ENCODE measurements around the gene PNISR.

GRCh38 chr6:99353126-99353525 lies 72.0 kb downstream of the PNISR start:
- no peak for TF ChIP-seq POLR2A (IDR thresholded peaks at IDR 0.05)
- TF ChIP-seq, protein P1, sequence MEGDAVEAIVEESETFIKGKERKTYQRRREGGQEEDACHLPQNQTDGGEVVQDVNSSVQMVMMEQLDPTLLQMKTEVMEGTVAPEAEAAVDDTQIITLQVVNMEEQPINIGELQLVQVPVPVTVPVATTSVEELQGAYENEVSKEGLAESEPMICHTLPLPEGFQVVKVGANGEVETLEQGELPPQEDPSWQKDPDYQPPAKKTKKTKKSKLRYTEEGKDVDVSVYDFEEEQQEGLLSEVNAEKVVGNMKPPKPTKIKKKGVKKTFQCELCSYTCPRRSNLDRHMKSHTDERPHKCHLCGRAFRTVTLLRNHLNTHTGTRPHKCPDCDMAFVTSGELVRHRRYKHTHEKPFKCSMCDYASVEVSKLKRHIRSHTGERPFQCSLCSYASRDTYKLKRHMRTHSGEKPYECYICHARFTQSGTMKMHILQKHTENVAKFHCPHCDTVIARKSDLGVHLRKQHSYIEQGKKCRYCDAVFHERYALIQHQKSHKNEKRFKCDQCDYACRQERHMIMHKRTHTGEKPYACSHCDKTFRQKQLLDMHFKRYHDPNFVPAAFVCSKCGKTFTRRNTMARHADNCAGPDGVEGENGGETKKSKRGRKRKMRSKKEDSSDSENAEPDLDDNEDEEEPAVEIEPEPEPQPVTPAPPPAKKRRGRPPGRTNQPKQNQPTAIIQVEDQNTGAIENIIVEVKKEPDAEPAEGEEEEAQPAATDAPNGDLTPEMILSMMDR (IDR thresholded peaks at IDR 0.05): no peak
